Forelimb muscle (tissue), 1 donor: ENCODE results near the gene NCS1. TPM values are rescaled to one million over a fixed set of nuclear protein-coding genes. Genes with fewer than 3 reads are reported as not detected.

Source experiments
- polyA plus RNA-seq: library from polyadenylated mRNA; unstranded; fragments of 120-200 nt; gene quantifications from one replicate; pipeline ENCODE4 v1.2.1, GENCODE V29; 2013; ENCODE audit not compliant: insufficient read length

NCS1 gene
- polyA plus RNA-seq, 1 donor: 54.6 TPM

Other genes with a start within 250 kb of the NCS1 start
- 19.1 TPM for gene FNBP1, start 129.2 kb upstream of the NCS1 start, polyA plus RNA-seq
- gene GPR107, start 118.5 kb upstream of the NCS1 start, polyA plus RNA-seq: 33.4 TPM
- 12.3 TPM for gene HMCN2, start 93.4 kb downstream of the NCS1 start, polyA plus RNA-seq